GM21717 (cell line): ENCODE data around the gene FAM135A.
"Not testable (repeated sequence)": the region's sequence is repeated elsewhere in the genome, so short reads cannot be mapped to it uniquely, and the experiment has no call there.

Experiments used
- ATAC-seq: cut with Tn5 transposase; IDR thresholded peaks from one replicate; pipeline ENCODE4 v1.9.1; 2021; ENCODE audit warnings: mild to moderate bottlenecking, moderate library complexity; ENCODE audit not compliant: unreplicated experiment

The FAM135A gene

GRCh38 chr6:70396163-70396562 is 17.1 kb upstream of the FAM135A start:
- ATAC-seq = no peak

GRCh38 chr6:70396796-70397729 is 16.2 kb upstream of the FAM135A start:
- ATAC-seq = no peak

GRCh38 chr6:70398783-70399728 is 14.3 kb upstream of the FAM135A start:
- no peak for ATAC-seq

DNA sequence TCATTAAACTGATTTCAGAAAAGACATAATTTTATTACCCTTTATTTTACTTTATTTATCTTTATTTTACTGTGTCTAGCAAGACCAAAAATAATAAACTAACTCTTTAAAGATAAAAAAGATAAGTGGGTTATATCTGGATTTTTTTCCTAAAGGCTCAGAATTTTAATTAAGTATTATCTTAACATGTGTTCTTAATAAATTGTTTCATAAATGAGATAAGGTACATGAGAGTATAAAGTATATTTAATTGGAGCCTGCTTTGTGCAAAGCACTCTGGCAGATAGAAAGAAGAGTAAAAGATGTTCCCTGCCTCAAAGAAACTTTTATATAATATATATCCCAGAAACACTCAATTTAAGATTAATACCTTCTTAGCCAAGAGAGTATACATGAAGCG is 8.7 kb upstream of the FAM135A start:
- no peak for ATAC-seq

- ATAC-seq = no peak
Measured at GRCh38 chr6:70409216-70409615, 4.1 kb upstream of the FAM135A start.

- ATAC-seq = no peak
Measured at GRCh38 chr6:70411542-70412251, 1.6 kb upstream of the FAM135A start.

- peak; percentile 28 for ATAC-seq
Measured at GRCh38 chr6:70412252-70413113, 825 bp upstream of the FAM135A start.

DNA sequence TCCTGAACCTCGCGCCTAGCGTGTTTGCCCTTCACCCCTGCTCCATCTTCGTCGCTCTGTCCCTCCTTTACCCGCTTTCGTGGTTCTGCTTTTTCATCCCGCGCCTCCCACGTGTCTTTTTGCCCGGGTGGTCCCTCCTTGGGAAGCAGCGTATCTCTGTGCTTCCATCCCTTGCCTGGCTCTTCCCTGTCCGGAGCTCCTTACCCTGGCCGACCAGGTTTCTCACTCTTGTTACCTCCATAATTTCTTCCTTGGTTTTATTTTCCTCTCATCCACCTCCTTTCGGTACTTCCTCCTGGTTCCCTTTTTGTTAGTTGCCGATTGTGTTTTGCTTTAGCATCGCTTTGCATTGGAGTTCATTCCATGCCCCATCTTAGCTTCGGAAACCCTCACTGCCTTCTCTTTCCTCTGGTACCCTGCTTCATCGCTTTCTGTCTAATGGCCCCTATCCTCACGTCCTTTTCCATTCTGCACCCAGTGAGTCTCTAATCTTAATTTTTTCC is 735 bp downstream of the FAM135A start:
- no peak for ATAC-seq

DNA sequence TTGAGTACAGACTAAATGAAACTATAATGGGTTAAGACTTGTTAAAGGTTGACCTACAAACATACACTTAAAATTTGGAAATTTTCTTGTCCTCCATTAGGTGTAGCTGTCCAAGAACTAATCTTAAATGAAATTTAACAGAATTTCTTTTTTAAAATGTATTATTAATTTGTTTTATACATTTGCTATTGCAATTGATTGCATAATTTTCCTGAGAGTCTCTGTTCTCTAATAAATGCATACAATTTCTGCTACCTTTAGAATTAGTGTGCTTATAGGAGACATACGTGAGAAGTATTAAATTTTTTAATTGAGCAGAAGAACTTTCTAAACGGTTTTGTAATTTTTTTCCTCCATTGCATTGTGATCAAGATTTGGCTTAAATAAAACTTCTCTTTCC is 1.5 kb downstream of the FAM135A start:
- ATAC-seq = no peak

- ATAC-seq = no peak
Measured at GRCh38 chr6:70415247-70415646, 1.9 kb downstream of the FAM135A start.

DNA sequence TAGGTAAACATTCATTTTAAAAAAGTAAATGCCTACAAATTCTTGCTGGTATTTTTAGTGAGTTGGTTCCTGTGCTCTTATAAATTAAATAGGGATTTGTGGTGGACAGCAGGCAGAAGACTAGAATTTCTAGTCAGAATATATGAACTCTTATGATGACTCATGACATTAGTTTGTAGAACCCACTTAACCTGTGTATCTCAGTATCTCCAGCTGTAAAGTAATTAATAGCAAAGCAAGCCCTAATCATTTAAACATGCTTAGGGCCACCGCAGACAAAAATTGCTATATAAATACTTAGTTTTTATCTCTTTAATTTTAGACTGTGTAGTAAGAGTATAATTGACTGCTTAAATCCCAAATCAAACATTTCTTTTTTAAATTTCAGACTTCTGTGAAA is 2.4 kb downstream of the FAM135A start:
- ATAC-seq = no peak

- no peak for ATAC-seq
Measured at GRCh38 chr6:70421509-70421908, 8.2 kb downstream of the FAM135A start.

GRCh38 chr6:70423189-70424134 is 10.2 kb downstream of the FAM135A start:
- ATAC-seq = no peak

DNA sequence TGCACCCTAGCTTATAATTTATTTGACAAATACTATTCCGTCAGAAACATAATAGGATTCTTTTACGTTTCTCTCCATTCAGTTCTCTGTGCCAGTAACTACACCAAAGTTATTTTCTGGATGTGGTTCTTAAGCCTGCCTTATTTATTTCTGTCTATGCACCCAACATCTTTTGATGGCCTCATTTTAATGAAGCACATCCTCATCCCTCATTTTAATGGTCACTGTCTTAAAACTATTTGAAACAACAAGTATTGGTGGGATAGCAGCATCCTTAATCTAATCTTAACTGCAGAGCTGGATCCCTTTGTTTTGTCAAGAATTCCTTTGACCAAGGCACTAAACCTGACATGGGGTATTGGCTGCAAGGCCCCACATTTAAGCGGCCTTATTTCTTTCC is 11.0 kb downstream of the FAM135A start:
- no peak for ATAC-seq

DNA sequence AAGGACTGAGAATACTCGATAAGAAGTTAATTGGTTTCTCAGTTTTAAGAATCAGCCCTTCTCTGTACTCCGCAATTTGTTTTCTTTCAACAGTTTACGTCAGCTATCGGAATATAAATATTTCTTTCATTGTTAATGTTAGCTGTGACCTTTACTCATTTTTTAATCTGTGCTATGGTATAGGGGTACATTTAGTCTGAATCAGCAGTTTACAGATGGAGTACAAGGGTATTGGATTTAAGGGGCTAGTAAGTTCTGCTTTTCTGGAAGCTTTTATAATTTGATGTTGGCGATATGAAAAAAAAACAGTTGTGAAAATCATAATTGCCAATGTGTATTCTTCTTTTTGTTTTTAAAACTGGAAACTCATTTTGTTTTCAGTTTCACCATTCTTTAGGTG is 23.0 kb downstream of the FAM135A start:
- ATAC-seq = no peak

DNA sequence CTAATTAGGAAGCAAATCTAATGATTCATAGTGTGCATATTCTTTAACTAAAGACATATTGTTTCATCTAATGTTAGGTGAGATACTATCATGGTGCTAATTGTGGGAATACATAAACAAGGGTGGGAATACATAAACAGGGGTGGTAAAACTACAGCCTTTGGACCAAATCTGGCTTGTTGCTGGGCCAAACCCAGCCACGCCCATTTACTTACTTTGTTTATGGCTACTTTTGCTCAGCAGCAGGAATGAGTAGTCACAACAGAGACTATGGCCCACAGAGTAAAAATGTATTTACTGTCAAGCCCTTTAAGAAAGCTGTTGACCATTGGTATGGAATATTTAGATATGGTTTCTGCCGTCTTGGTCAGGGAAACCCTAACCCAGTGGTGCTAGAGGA is 31.7 kb downstream of the FAM135A start:
- ATAC-seq = no peak

- not testable (repeated sequence) for ATAC-seq
Measured at GRCh38 chr6:70447343-70448070, 34.2 kb downstream of the FAM135A start.

GRCh38 chr6:70453899-70454298 is 40.6 kb downstream of the FAM135A start:
- ATAC-seq = not testable (repeated sequence)
